Measurements from ENCODE around the gene XXYLT1. TPM values are rescaled to one million over a fixed set of nuclear protein-coding genes. Genes with fewer than 3 reads are reported as not detected.
A peak's percentile ranks its signal among the peaks of the same experiment; 100 is the strongest.

The XXYLT1 gene
- total RNA-seq, 1 experiment from 2014 or later, result 30.1 TPM

- no peak for DNase-seq (ENCODE audit: low read depth)
Observed at GRCh38 chr3:195135917-195136316, 135.0 kb downstream of the XXYLT1 start.

- DNase-seq (ENCODE audit: low read depth), result no peak
Observed at GRCh38 chr3:195134431-195134830, 136.5 kb downstream of the XXYLT1 start.

GRCh38 chr3:195133462-195133861 is 137.5 kb downstream of the XXYLT1 start:
- no peak for DNase-seq (ENCODE audit: low read depth)

GRCh38 chr3:195133013-195133412 is 137.9 kb downstream of the XXYLT1 start:
- no peak for DNase-seq (ENCODE audit: low read depth)

- DNase-seq (ENCODE audit: low read depth), result no peak
Observed at GRCh38 chr3:195131176-195131575, 139.8 kb downstream of the XXYLT1 start.

- DNase-seq (ENCODE audit: low read depth), result no peak
Observed at GRCh38 chr3:195129644-195130492, 141.1 kb downstream of the XXYLT1 start.

- DNase-seq (ENCODE audit: low read depth), result no peak
Observed at GRCh38 chr3:195129072-195129643, 141.8 kb downstream of the XXYLT1 start.

- DNase-seq (ENCODE audit: low read depth), result no peak
Observed at GRCh38 chr3:195128255-195129071, 142.5 kb downstream of the XXYLT1 start.

GRCh38 chr3:195126056-195126605 is 144.8 kb downstream of the XXYLT1 start:
- DNase-seq (ENCODE audit: low read depth), result no peak

- no peak for DNase-seq (ENCODE audit: low read depth)
Observed at GRCh38 chr3:195125646-195126045, 145.3 kb downstream of the XXYLT1 start.

- DNase-seq (ENCODE audit: low read depth), result no peak
Observed at GRCh38 chr3:195124378-195124992, 146.5 kb downstream of the XXYLT1 start.

- no peak for DNase-seq (ENCODE audit: low read depth)
Observed at GRCh38 chr3:195123281-195123691, 147.7 kb downstream of the XXYLT1 start.

GRCh38 chr3:195122261-195122660 is 148.7 kb downstream of the XXYLT1 start:
- DNase-seq (ENCODE audit: low read depth), result no peak

- DNase-seq (ENCODE audit: low read depth), result no peak
Observed at GRCh38 chr3:195120267-195120601, 150.7 kb downstream of the XXYLT1 start.

- peak; percentile 94 for DNase-seq (ENCODE audit: low read depth)
Observed at GRCh38 chr3:195119461-195120266, 151.3 kb downstream of the XXYLT1 start.

- no peak for DNase-seq (ENCODE audit: low read depth)
Observed at GRCh38 chr3:195118671-195119070, 152.3 kb downstream of the XXYLT1 start.

- DNase-seq (ENCODE audit: low read depth), result peak; percentile 64
Observed at GRCh38 chr3:195117978-195118581, 152.9 kb downstream of the XXYLT1 start.

GRCh38 chr3:195116407-195117185 is 154.4 kb downstream of the XXYLT1 start:
- DNase-seq (ENCODE audit: low read depth), result no peak

Data from HT1080 (cell line).